Ishikawa (cell line): ENCODE data around the gene MPLKIP.

ENCODE experiments used
- CEBPB ChIP-seq: IDR thresholded peaks from 2 replicates; pipeline ENCODE4 v1.6.1; 2012
- CREB1 ChIP-seq: IDR thresholded peaks from 2 replicates; pipeline ENCODE4 v1.6.1; 2012; ENCODE audit warnings: low read depth
- EGR1 ChIP-seq: IDR thresholded peaks from 2 replicates; pipeline ENCODE4 v1.6.1; 2012
- EP300 ChIP-seq: IDR thresholded peaks from 2 replicates; pipeline ENCODE4 v1.6.1; 2012; ENCODE audit warnings: borderline replicate concordance
- FOXM1 ChIP-seq: IDR thresholded peaks from 2 replicates; pipeline ENCODE4 v1.6.1; 2012; ENCODE audit warnings: low read depth, borderline replicate concordance
- NFIC ChIP-seq: IDR thresholded peaks from 2 replicates; pipeline ENCODE4 v1.6.1; 2012
- RAD21 ChIP-seq: IDR thresholded peaks from 2 replicates; pipeline ENCODE4 v1.6.1; 2012; ENCODE audit warnings: low read depth
- TAF1 ChIP-seq: IDR thresholded peaks from 2 replicates; pipeline ENCODE4 v1.6.1; 2012; ENCODE audit warnings: low read depth, mild to moderate bottlenecking
- TCF12 ChIP-seq: IDR thresholded peaks from 2 replicates; pipeline ENCODE4 v1.6.1; 2012; ENCODE audit warnings: low read depth
- TEAD4 ChIP-seq: IDR thresholded peaks from 2 replicates; pipeline ENCODE4 v1.6.1; 2012
- USF1 ChIP-seq: IDR thresholded peaks from 2 replicates; pipeline ENCODE4 v1.6.1; 2012
- YY1 ChIP-seq: IDR thresholded peaks from 2 replicates; pipeline ENCODE4 v1.6.1; 2012; ENCODE audit warnings: low read depth
- ZBTB7A ChIP-seq: IDR thresholded peaks from 2 replicates; pipeline ENCODE4 v1.6.1; 2012; ENCODE audit warnings: low read depth
- TF ChIP-seq, protein P1 (sequence below): IDR thresholded peaks from 2 replicates; pipeline ENCODE4 v1.6.1; 2012; ENCODE audit warnings: low read depth, mild to moderate bottlenecking
- TF ChIP-seq, protein P2 (sequence below): IDR thresholded peaks from 2 replicates; pipeline ENCODE4 v1.6.1; 2012

MPLKIP gene

GRCh38 chr7:40134428-40135316 lies at the start of gene MPLKIP, which contains the start of gene SUGCT:
Gene MPLKIP, minus strand, starts transcription at chr7:40134622. Its CDS starts 55 bp downstream, at chr7:40134567.
Gene SUGCT, plus strand, starts transcription at chr7:40135005.
- TF ChIP-seq EP300 (peak; percentile 39; the same call in 1 of the 2 replicates), ZBTB7A (0 out of 2 replicates have a peak, but pooled peaks have one; percentile 38), YY1 (peak; percentile 36; the same call in 1 of the 2 replicates), TAF1 (peak; percentile 99), NFIC (peak; percentile 28; the same call in 1 of the 2 replicates), CEBPB (no peak), USF1 (peak; percentile 66), TEAD4 (no peak), RAD21 (peak; percentile 30; the same call in 1 of the 2 replicates), TCF12 (peak; percentile 82), FOXM1 (peak; percentile 46; the same call in 1 of the 2 replicates), CREB1 (peak; percentile 28; the same call in 1 of the 2 replicates), EGR1 (no peak; the same call in 1 of the 2 replicates)
- TF ChIP-seq, protein P1, sequence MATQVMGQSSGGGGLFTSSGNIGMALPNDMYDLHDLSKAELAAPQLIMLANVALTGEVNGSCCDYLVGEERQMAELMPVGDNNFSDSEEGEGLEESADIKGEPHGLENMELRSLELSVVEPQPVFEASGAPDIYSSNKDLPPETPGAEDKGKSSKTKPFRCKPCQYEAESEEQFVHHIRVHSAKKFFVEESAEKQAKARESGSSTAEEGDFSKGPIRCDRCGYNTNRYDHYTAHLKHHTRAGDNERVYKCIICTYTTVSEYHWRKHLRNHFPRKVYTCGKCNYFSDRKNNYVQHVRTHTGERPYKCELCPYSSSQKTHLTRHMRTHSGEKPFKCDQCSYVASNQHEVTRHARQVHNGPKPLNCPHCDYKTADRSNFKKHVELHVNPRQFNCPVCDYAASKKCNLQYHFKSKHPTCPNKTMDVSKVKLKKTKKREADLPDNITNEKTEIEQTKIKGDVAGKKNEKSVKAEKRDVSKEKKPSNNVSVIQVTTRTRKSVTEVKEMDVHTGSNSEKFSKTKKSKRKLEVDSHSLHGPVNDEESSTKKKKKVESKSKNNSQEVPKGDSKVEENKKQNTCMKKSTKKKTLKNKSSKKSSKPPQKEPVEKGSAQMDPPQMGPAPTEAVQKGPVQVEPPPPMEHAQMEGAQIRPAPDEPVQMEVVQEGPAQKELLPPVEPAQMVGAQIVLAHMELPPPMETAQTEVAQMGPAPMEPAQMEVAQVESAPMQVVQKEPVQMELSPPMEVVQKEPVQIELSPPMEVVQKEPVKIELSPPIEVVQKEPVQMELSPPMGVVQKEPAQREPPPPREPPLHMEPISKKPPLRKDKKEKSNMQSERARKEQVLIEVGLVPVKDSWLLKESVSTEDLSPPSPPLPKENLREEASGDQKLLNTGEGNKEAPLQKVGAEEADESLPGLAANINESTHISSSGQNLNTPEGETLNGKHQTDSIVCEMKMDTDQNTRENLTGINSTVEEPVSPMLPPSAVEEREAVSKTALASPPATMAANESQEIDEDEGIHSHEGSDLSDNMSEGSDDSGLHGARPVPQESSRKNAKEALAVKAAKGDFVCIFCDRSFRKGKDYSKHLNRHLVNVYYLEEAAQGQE: 0 out of 2 replicates have a peak, but pooled peaks have one; percentile 31
- TF ChIP-seq, protein P2, sequence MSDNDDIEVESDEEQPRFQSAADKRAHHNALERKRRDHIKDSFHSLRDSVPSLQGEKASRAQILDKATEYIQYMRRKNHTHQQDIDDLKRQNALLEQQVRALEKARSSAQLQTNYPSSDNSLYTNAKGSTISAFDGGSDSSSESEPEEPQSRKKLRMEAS: peak; percentile 88

DNA sequence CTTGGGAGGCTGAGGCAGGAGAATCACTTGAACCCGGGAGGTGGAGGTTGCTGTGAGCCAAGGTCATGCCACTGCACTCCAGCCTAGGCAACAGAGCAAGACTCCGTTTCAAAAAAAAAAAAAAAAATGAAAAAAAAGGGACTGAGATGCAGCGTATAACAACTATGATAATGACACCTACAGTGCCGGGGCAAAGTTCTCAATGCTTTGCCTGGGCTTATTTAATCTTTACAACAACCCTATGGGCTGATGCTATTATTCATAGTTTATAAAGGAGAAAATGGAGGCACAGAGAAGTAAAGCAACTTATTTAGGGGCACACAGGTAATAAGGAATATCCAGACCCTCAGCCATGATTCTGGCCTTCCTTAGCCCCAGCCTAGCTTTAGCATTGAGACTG lies 48.0 kb upstream of the MPLKIP start:
- TF ChIP-seq, protein P1: no peak
- no peak for TF ChIP-seq FOXM1
- TF ChIP-seq NFIC: no peak
- no peak for TF ChIP-seq YY1
- TF ChIP-seq CEBPB: no peak
- TF ChIP-seq ZBTB7A: no peak

DNA sequence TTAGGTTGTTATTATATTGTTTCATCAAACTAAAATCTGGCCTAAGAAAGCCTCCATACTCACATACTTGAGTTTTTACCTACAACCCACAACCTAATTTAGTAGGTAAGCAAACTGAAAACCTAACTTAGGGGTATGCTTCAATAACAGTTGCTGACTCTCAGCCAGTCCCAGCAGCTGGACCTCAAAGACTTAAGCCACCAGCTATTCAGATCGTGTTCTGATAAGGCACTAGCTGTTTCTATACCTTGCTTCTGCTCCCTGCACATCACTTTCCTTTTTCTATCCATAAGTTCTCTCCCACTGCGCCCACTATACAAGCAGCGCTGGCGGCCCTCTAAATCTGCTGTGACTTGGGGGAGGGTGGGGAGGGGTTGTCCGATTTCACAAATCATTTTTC lies 42.6 kb upstream of the MPLKIP start:
- TF ChIP-seq EP300 (no peak), EGR1 (no peak), CEBPB (no peak), ZBTB7A (no peak), TCF12 (no peak), YY1 (no peak), CREB1 (no peak), RAD21 (no peak), FOXM1 (no peak), NFIC (no peak), TAF1 (no peak), USF1 (no peak), TEAD4 (no peak)
- TF ChIP-seq, protein P2: no peak
- TF ChIP-seq, protein P1: no peak
